GM06990 (cell line): ENCODE measurements around the gene NEURL1B.

ENCODE experiments used
- DNase-seq: peaks from one replicate; pipeline ENCODE4 v3.0.0-alpha.2; 2011; ENCODE audit not compliant: insufficient read length; ENCODE audit errors: extremely low read depth
- H3K27me3 ChIP-seq: replicated peaks from 2 replicates; pipeline ENCODE4 v1.6.0; 2011; ENCODE audit warnings: low read length; ENCODE audit not compliant: control insufficient read depth, insufficient read depth
- H3K36me3 ChIP-seq: 2 replicates; pipeline ENCODE4 v1.5.1; 2011; ENCODE audit warnings: low read length; ENCODE audit not compliant: control insufficient read depth, insufficient read depth
- H3K4me3 ChIP-seq: replicated peaks from 2 replicates; pipeline ENCODE4 v1.5.1; 2011; ENCODE audit warnings: low read depth, mild to moderate bottlenecking, control low read depth, low read length
- TF ChIP-seq, protein P1 (sequence below): IDR thresholded peaks from 2 replicates; pipeline ENCODE4 v1.5.1; 2011; ENCODE audit warnings: low read length, control low read depth, mild to moderate bottlenecking, inconsistent platforms; ENCODE audit not compliant: insufficient read depth, poor library complexity, severe bottlenecking

The NEURL1B gene

DNA sequence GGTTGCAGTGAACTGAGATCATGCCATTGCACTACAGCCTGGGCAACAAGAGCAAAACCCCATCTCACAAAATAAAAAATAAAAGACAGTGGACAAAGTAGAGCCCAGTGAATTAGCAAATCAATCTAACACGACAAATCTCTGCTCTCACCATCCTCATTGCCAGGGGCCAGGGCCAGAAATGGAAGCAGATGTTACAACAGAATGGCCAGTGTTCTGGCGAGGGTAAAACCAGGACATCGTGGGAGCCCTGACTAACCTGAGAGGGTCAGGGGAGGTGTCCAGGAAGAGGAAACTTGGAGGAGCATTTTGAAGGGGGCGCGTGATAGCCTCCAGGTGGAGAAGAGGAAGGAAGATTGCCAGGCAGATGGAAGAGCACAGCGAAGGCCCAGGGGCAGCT lies 58.4 kb downstream of the NEURL1B start:
- TF ChIP-seq, protein P1, sequence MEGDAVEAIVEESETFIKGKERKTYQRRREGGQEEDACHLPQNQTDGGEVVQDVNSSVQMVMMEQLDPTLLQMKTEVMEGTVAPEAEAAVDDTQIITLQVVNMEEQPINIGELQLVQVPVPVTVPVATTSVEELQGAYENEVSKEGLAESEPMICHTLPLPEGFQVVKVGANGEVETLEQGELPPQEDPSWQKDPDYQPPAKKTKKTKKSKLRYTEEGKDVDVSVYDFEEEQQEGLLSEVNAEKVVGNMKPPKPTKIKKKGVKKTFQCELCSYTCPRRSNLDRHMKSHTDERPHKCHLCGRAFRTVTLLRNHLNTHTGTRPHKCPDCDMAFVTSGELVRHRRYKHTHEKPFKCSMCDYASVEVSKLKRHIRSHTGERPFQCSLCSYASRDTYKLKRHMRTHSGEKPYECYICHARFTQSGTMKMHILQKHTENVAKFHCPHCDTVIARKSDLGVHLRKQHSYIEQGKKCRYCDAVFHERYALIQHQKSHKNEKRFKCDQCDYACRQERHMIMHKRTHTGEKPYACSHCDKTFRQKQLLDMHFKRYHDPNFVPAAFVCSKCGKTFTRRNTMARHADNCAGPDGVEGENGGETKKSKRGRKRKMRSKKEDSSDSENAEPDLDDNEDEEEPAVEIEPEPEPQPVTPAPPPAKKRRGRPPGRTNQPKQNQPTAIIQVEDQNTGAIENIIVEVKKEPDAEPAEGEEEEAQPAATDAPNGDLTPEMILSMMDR = no peak
- H3K27me3 ChIP-seq = no peaks in the 10 kb centered on the region; the same call in 1 of the 2 replicates
- H3K36me3 ChIP-seq = no peaks in the 10 kb centered on the region
- no peak for DNase-seq
- H3K4me3 ChIP-seq = no peak overlapping the region

DNA sequence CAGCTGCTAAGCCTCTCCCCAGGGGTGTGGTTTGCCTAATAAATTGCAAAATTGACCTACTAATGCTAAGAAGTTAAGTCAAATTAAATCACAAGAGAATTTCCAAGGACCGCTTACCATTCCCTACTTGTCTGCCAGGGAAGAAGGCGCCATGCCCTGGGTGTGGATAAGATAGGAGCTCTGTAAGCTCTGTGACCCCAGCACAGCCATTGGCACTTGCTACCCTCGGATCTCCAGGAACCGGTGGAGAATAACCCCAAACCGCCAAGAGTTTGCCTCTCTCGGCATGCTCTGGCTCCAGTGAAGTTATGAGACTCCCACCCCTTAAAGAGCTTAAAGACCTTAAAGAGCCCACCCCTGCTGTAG lies 58.9 kb downstream of the NEURL1B start:
- no peaks in the 10 kb centered on the region; the same call in 1 of the 2 replicates for H3K27me3 ChIP-seq
- no peak overlapping the region for H3K4me3 ChIP-seq
- H3K36me3 ChIP-seq = no peaks in the 10 kb centered on the region
- DNase-seq = no peak
- TF ChIP-seq, protein P1 = no peak

DNA sequence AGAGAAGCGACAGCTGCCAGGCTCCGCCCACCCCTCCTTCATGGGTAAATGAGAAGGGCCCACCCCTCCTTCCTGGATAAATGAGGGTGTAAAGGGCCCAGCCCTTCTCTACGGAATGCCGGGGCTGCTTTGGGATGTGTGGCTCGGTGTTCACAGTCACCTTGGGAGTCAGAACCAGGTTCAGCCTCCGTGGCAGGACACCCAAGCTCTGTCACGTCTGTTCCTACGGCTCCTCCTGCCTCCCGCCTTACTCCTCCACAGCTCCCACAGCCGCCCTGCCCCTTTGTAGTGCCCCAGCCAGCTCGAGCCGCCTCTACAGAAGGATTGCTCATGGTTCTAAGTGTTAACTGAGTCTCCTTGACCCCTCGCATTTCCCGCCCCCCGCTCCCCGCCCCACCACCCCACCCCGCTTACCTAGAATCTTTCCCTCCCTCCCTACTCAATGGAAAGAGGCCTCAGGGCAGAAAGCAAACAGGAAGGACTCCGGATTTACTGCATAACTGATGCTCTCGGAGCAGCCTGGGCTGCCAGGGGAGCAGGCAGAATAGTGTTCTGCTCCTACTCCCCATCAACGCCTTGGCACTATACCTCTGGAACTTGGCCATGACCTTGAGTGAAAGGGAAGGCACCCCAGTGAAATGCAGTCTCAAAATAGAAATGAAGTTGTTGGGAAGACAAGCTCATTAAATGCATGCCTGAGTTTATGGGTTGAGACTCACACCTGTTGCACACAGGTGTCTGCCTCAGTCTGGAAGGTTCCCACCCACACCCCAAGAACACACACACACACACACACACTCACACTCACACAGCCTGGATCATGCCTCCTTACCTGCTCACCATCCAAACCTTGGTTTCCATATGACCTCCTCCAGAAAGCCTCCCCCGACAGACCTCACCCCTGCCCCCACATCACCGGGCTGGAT lies 59.6 kb downstream of the NEURL1B start:
- DNase-seq = no peak
- no peaks in the 10 kb centered on the region for H3K36me3 ChIP-seq
- H3K4me3 ChIP-seq = no peak overlapping the region
- H3K27me3 ChIP-seq = no peaks in the 10 kb centered on the region; the same call in 1 of the 2 replicates
- TF ChIP-seq, protein P1 = no peak

DNA sequence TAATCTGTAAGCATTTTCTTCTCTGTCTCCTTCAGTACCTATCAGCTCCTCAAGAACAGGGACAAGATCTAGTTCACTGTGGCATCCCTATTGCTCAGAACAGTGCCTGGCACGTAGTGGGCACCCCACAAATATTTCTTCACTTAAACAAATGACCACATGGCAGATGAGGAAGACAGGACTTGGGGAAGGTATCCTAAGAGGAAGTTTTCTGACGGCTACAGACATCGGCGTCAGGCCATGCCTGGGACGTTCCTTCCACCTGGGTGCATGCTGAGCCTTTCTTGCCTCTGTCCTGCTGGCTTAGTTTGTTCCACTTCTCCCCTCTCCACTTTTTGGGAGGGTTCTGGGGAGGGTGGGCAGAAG lies 60.2 kb downstream of the NEURL1B start:
- no peak overlapping the region for H3K4me3 ChIP-seq
- no peaks in the 10 kb centered on the region for H3K36me3 ChIP-seq
- DNase-seq = no peak
- TF ChIP-seq, protein P1 = no peak
- H3K27me3 ChIP-seq = no peaks in the 10 kb centered on the region; the same call in 1 of the 2 replicates

DNA sequence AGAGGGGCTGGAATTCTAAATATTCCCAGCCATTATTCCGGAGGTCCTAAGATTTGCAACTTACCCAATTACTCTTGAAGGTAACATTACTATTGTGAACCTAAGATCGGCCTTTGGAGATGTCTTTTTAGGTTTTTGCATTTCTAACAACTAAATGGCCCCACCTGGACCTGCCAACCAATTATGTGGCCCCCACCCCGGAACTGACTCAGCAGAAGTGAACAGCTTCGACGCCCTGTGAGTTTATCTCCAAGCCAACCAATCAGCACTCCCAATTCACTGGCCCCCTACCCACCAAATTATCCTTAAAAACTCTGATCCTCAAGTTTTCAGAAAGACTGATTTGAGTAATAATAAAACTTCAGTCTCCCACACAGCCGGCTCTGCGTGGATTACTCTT lies 62.9 kb downstream of the NEURL1B start:
- TF ChIP-seq, protein P1 = no peak
- no peaks in the 10 kb centered on the region; the same call in 1 of the 2 replicates for H3K27me3 ChIP-seq
- H3K4me3 ChIP-seq = no peak overlapping the region
- H3K36me3 ChIP-seq = no peaks in the 10 kb centered on the region
- DNase-seq = no peak
